Activated T-cell treated with anti-CD3 and anti-CD28 coated beads for 1 hour (primary cell): Measurements from ENCODE around the gene LBH.
A peak's percentile ranks its signal among the peaks of the same experiment; 100 is the strongest.

Experiments
- DNase-seq: peaks from one replicate; pipeline ENCODE4 v3.0.0-alpha.2; 2020; ENCODE audit warnings: low read depth

The LBH gene

GRCh38 chr2:30217644-30218337, 13.5 kb upstream of the LBH start:
- no peak for DNase-seq

GRCh38 chr2:30218338-30218713, 13.0 kb upstream of the LBH start:
- DNase-seq: no peak

GRCh38 chr2:30218814-30219213, 12.5 kb upstream of the LBH start:
- DNase-seq: no peak

- DNase-seq: no peak
Observed at GRCh38 chr2:30219886-30220875, 11.2 kb upstream of the LBH start.

GRCh38 chr2:30221531-30221930, 9.8 kb upstream of the LBH start:
- DNase-seq: no peak

- DNase-seq: no peak
Observed at GRCh38 chr2:30222031-30222430, 9.3 kb upstream of the LBH start.

GRCh38 chr2:30222636-30223360, 8.5 kb upstream of the LBH start:
- no peak for DNase-seq

- no peak for DNase-seq
Observed at GRCh38 chr2:30223413-30223874, 7.9 kb upstream of the LBH start.

GRCh38 chr2:30224151-30224550, 7.2 kb upstream of the LBH start:
- no peak for DNase-seq

- DNase-seq: peak; percentile 22
Observed at GRCh38 chr2:30225131-30225762, 6.1 kb upstream of the LBH start.

GRCh38 chr2:30226144-30227032, 4.9 kb upstream of the LBH start:
- DNase-seq: no peak

GRCh38 chr2:30229596-30229995, 1.7 kb upstream of the LBH start:
- DNase-seq: no peak

- DNase-seq: peak; percentile 22
Observed at GRCh38 chr2:30230497-30231211, 680 bp upstream of the LBH start.

- peak; percentile 62 for DNase-seq
Observed at GRCh38 chr2:30231996-30232800, 864 bp downstream of the LBH start.

GRCh38 chr2:30232801-30233130, 1.4 kb downstream of the LBH start:
- peak; percentile 31 for DNase-seq

GRCh38 chr2:30233271-30234009, 2.1 kb downstream of the LBH start:
- no peak for DNase-seq

GRCh38 chr2:30234180-30234971, 3.0 kb downstream of the LBH start:
- DNase-seq: peak; percentile 27
